Esophagus squamous epithelium (tissue), 5 donors: Measurements from ENCODE around the gene BRD9. TPM values are rescaled to one million over a fixed set of nuclear protein-coding genes. Genes with fewer than 3 reads are reported as not detected.

ENCODE experiments used
- DNase-seq: peaks from one replicate; lab custom pipeline; 2025; lab: John Stamatoyannopoulos, UW
- H3K27ac ChIP-seq, 4 donors: fragments of 200-600 bp; sonication (generic); one replicate each; pipeline ENCODE4 v1.5.1; 2016 to 2019; ENCODE audit warnings: mild to moderate bottlenecking in 1 of 4
- H3K27me3 ChIP-seq, 4 donors: fragments of 200-600 bp; sonication (generic); 1 replicate in 3 of 4; 2 replicates in 1 of 4; pipeline versions ENCODE4 v1.5.1 to v1.6.0; 2017 to 2021; ENCODE audit warnings: antibody characterized with exemption in 1 of 4
- H3K36me3 ChIP-seq, 3 donors: fragments of 200-600 bp; sonication (generic); one replicate each; pipeline ENCODE4 v1.5.1; 2016 to 2019
- H3K4me1 ChIP-seq, 3 donors: fragments of 200-600 bp; sonication (generic); one replicate each; pipeline ENCODE4 v1.5.1; 2017 to 2019
- H3K4me3 ChIP-seq, 4 donors: fragments of 200-600 bp; sonication (generic); 1 replicate in 3 of 4; 2 replicates in 1 of 4; pipeline ENCODE4 v1.5.1; 2016 to 2019; ENCODE audit warnings: mild to moderate bottlenecking in 2 of 4, moderate library complexity in 1 of 4
- H3K9me3 ChIP-seq, 3 donors: fragments of 200-600 bp; sonication (generic); one replicate each; pipeline ENCODE4 v1.5.1; 2016 to 2019
- CTCF ChIP-seq, 6 experiments: fragments of 450-650 bp in 4 of 6; fragments of 200-600 bp in 2 of 6; sonication (generic) in 2 of 6; IDR thresholded peaks; one replicate each; pipeline ENCODE4 v1.5.1; 2016 to 2019; ENCODE audit warnings: antibody characterized with exemption in 6 of 6, mild to moderate bottlenecking in 4 of 6, moderate library complexity in 4 of 6
- POLR2A ChIP-seq, 4 donors: fragments of 450-650 bp; IDR thresholded peaks; one replicate each; pipeline ENCODE4 v1.6.1; 2017; ENCODE audit warnings: antibody characterized with exemption in 4 of 4, mild to moderate bottlenecking in 4 of 4, moderate library complexity in 3 of 4
- WGBS, 2 donors: methylation state at CpG; one replicate each; pipeline ENCODE4 v1.1.5; 2018; 5-methylcytosine and 5-hydroxymethylcytosine counted together
- intact Hi-C: fragments of 100-400 bp; cut with DNase I; formaldehyde crosslinking; loops from one replicate; pipeline ENCODE4 v1.15.0; 2022
- total RNA-seq, 4 donors: library from RNA; depleted of rRNA; stranded (reverse); fragments of >200 nt; gene quantifications; one replicate each; pipeline ENCODE4 v1.1.0, GENCODE V29; 2016
- donor health status: DM: yes; HTN: yes; CAD: no.

The BRD9 gene
- total RNA-seq, 4 donors from 2014 or later = 16.1 to 35.7 (median 22.3) TPM

- Histone ChIP-seq H3K27me3 (no peaks in the 10 kb centered on the region), H3K4me3 (no peak overlapping the region), H3K36me3 (peaks cover 5 to 73% (median 32%) of the 10 kb centered on the region in 3 donors), H3K9me3 (no peaks in the 10 kb centered on the region), H3K4me1 (peaks cover 17 to 33% (median 20%) of the 10 kb centered on the region in 3 donors), H3K27ac (no peak overlapping the region)
- intact Hi-C loops = no loop called here
- TF ChIP-seq POLR2A (IDR thresholded peaks at IDR 0.05) (no peak), CTCF (IDR thresholded peaks at IDR 0.05) (no peak)
- WGBS, 2 donors = 90 to 95% methylated on average over 9 to 11 of the region's 15 CpGs
- no peak for DNase-seq
These were observed 3.4 kb downstream of the BRD9 start for GRCh38 chr5:889075-889710.

- TF ChIP-seq CTCF (IDR thresholded peaks at IDR 0.05) = no peak
- Histone ChIP-seq H3K36me3 (peaks cover 8 to 79% (median 36%) of the 10 kb centered on the region in 3 donors), H3K4me3 (no peak overlapping the region), H3K27ac (no peak overlapping the region), H3K27me3 (no peaks in the 10 kb centered on the region), H3K9me3 (no peaks in the 10 kb centered on the region), H3K4me1 (peaks cover 15 to 29% (median 19%) of the 10 kb centered on the region in 3 donors)
- WGBS, 2 donors = 91 to 92% methylated on average over 11 of the region's 11 CpGs
- intact Hi-C loops = no loop called here
- DNase-seq = no peak
These were observed 4.0 kb downstream of the BRD9 start for GRCh38 chr5:888638-889035.

GRCh38 chr5:887947-888637, 4.5 kb downstream of the BRD9 start:
- no peak for DNase-seq

GRCh38 chr5:886716-887325, 5.8 kb downstream of the BRD9 start:
- H3K36me3 ChIP-seq = peaks cover 16 to 97% (median 51%) of the 10 kb centered on the region in 3 donors
- 85 to 92% methylated on average over 9 to 20 of the region's 26 CpGs for WGBS, 2 donors
- intact Hi-C loops = no loop called here
- H3K27me3 ChIP-seq = no peaks in the 10 kb centered on the region
- H3K27ac ChIP-seq = no peak overlapping the region
- no peak overlapping the region for H3K4me3 ChIP-seq
- TF ChIP-seq CTCF (IDR thresholded peaks at IDR 0.05) (no peak), POLR2A (IDR thresholded peaks at IDR 0.05) (no peak)
- DNase-seq = no peak
- no peaks in the 10 kb centered on the region for H3K9me3 ChIP-seq
- H3K4me1 ChIP-seq = peaks cover 6 to 16% (median 11%) of the 10 kb centered on the region in 3 donors

More at GRCh38 chr5:887947-888637, 4.5 kb downstream of the BRD9 start:
- Histone ChIP-seq H3K36me3 (peaks cover 14 to 84% (median 39%) of the 10 kb centered on the region in 3 donors), H3K4me1 (peaks cover 10 to 24% (median 14%) of the 10 kb centered on the region in 3 donors), H3K27ac (no peak overlapping the region), H3K27me3 (no peaks in the 10 kb centered on the region), H3K9me3 (no peaks in the 10 kb centered on the region), H3K4me3 (no peak overlapping the region)
- no peak for TF ChIP-seq CTCF (IDR thresholded peaks at IDR 0.05)
- no peak for TF ChIP-seq POLR2A (IDR thresholded peaks at IDR 0.05)
- WGBS, 2 donors = 86 to 97% methylated on average over 5 to 9 of the region's 14 CpGs
- intact Hi-C loops = no loop called here

- Histone ChIP-seq H3K27ac (no peak overlapping the region), H3K36me3 (peaks cover 23 to 100% (median 55%) of the 10 kb centered on the region in 3 donors), H3K4me1 (peaks cover 0 to 8% (median 3%) of the 10 kb centered on the region in 3 donors), H3K9me3 (no peaks in the 10 kb centered on the region), H3K4me3 (no peak overlapping the region), H3K27me3 (no peaks in the 10 kb centered on the region)
- DNase-seq = no peak
- WGBS, 2 donors = 92 to 94% methylated on average over 2 to 7 of the region's 13 CpGs
- TF ChIP-seq CTCF (IDR thresholded peaks at IDR 0.05) = no peak
- TF ChIP-seq POLR2A (IDR thresholded peaks at IDR 0.05) = no peak
- intact Hi-C loops = no loop called here
These were observed 6.6 kb downstream of the BRD9 start for GRCh38 chr5:886036-886435.
